VCaP (cell line): ENCODE results near the gene C3.
A peak's percentile ranks its signal among the peaks of the same experiment; 100 is the strongest.

Source experiments
- H3K27ac ChIP-seq: fragments of 450-650 bp; 2 replicates; pipeline ENCODE4 v1.5.1; 2017
- CTCF ChIP-seq: fragments of 450-650 bp; conservative IDR thresholded peaks from 2 replicates; pipeline ENCODE4 v1.5.1; 2017; ENCODE audit warnings: mild to moderate bottlenecking, moderate library complexity

The C3 gene

GRCh38 chr19:6632002-6632621 is 88.3 kb downstream of the C3 start:
- H3K27ac ChIP-seq = no peak overlapping the region
- TF ChIP-seq CTCF = peak; percentile 84
